ENCODE results near the gene PIM3. TPM values are rescaled to one million over a fixed set of nuclear protein-coding genes. Genes with fewer than 3 reads are reported as not detected.

The PIM3 gene
- total RNA-seq, 1 experiment from 2014 or later, result 58.2 TPM

- no peaks in the 10 kb centered on the region for H3K36me3 ChIP-seq (ENCODE audit: control insufficient read depth, insufficient read depth, low read length)
- ATAC-seq (peak; percentile 85), DNase-seq (ENCODE audit: low read depth, low spot score) (peak; percentile 85)
- ChIA-PET POLR2A (no interaction called here), CTCF (interaction anchor here (1.1 kb wide), 1 partner anchor 60 kb away, joined by 3 read pairs; no protein-coding TSS in a partner anchor)
- intact Hi-C loops (cut with micrococcal nuclease; ENCODE audit: unreplicated experiment) (no loop called here), in situ Hi-C loops (cut with HindIII; ENCODE audit: low pct_unique_long_range_greater_than_20kb, low sequenced_read_pairs) (no loop called here)
- H3K4me1 ChIP-seq (ENCODE audit: control insufficient read depth, insufficient read depth, low read length), result peaks cover 44% of the 10 kb centered on the region
- no peaks in the 10 kb centered on the region for H3K9me3 ChIP-seq (ENCODE audit: control insufficient read depth, insufficient read depth, low read depth, low read length)
- H3K4me3 ChIP-seq (ENCODE audit: low read depth in 2 of 2, low read length in 2 of 2), result peak overlapping the region; percentile 34 to 41
- no peak for TF ChIP-seq REST (IDR thresholded peaks at IDR 0.05; ENCODE audit: insufficient read depth in 1 of 2, low read depth in 2 of 2, low read length in 1 of 2)
- peak; percentile 47; the same call in 1 of the 2 replicates for TF ChIP-seq TCF7L2 (IDR thresholded peaks at IDR 0.05; ENCODE audit: low read depth, low read length)
- TF ChIP-seq POLR2AphosphoS5 (IDR thresholded peaks at IDR 0.05; ENCODE audit: low read depth, low read length), result peak; percentile 65
- H3K27ac ChIP-seq (ENCODE audit: low read length), result peak overlapping the region; percentile 71
- H3K27me3 ChIP-seq (ENCODE audit: control insufficient read depth, insufficient read depth, low read length), result no peaks in the 10 kb centered on the region
- BruUV-seq (replicated peaks), result no TSS peak
These were observed 10.1 kb downstream of the PIM3 start for GRCh38 chr22:49970528-49971231.

- ATAC-seq (peak; percentile 44), DNase-seq (ENCODE audit: low read depth, low spot score) (no peak)
- peak overlapping the region; percentile 71 for H3K27ac ChIP-seq (ENCODE audit: low read length)
- H3K27me3 ChIP-seq (ENCODE audit: control insufficient read depth, insufficient read depth, low read length), result no peaks in the 10 kb centered on the region
- TSS peak; percentile 78 for BruUV-seq (replicated peaks)
- ChIA-PET POLR2A (no interaction called here), CTCF (no interaction called here)
- H3K4me3 ChIP-seq (ENCODE audit: low read depth in 2 of 2, low read length in 2 of 2), result peak overlapping the region; percentile 34 to 41
- H3K9me3 ChIP-seq (ENCODE audit: control insufficient read depth, insufficient read depth, low read depth, low read length), result no peaks in the 10 kb centered on the region
- intact Hi-C loops (cut with micrococcal nuclease; ENCODE audit: unreplicated experiment) (no loop called here), in situ Hi-C loops (cut with HindIII; ENCODE audit: low pct_unique_long_range_greater_than_20kb, low sequenced_read_pairs) (no loop called here)
- H3K4me1 ChIP-seq (ENCODE audit: control insufficient read depth, insufficient read depth, low read length), result peaks cover 40% of the 10 kb centered on the region
- no peaks in the 10 kb centered on the region for H3K36me3 ChIP-seq (ENCODE audit: control insufficient read depth, insufficient read depth, low read length)
- TF ChIP-seq REST (IDR thresholded peaks at IDR 0.05; ENCODE audit: insufficient read depth in 1 of 2, low read depth in 2 of 2, low read length in 1 of 2), result no peak
- TF ChIP-seq TCF7L2 (IDR thresholded peaks at IDR 0.05; ENCODE audit: low read depth, low read length), result no peak
- no peak for TF ChIP-seq POLR2AphosphoS5 (IDR thresholded peaks at IDR 0.05; ENCODE audit: low read depth, low read length)
- no peak for TF ChIP-seq CTCF (IDR thresholded peaks at IDR 0.05)
- TF ChIP-seq SIN3A (IDR thresholded peaks at IDR 0.05; ENCODE audit: borderline replicate concordance, insufficient read depth, low read depth, low read length), result no peak
These were observed 10.9 kb downstream of the PIM3 start for GRCh38 chr22:49971232-49972162.
